ENCODE data around the gene SYNE3.
"Not testable (repeated sequence)": the region's sequence is repeated elsewhere in the genome, so short reads cannot be mapped to it uniquely, and the experiment has no call there.

SYNE3 gene

DNA sequence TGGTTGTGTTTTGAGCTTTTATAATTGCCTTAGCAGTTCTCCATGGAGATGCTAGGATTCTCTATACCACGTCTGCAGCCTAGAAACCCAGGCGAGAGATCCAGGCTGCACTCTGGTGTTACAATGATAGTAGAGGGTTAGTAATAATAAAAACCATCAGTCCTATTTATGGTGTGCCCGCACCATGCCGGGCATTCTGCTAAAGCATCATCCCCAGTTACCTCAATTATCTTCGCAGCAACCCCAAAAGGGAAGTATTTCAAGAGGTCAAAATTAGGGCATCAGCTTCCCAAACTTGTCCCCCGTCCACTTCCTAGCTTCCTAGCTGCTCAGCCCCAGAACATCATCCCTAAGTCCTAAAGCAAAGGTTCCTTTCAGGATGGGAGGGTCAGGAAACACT is 3.2 kb downstream of the SYNE3 start:
- H3K4me2 ChIP-seq (ENCODE audit: low read depth, low read length, poor library complexity, severe bottlenecking): no peak overlapping the region
- H3K79me2 ChIP-seq (ENCODE audit: insufficient read depth, low read length): no peaks in the 10 kb centered on the region
- no peaks in the 10 kb centered on the region for H3K36me3 ChIP-seq (ENCODE audit: low read length)
- H3F3A ChIP-seq (ENCODE audit: insufficient read depth): no peaks in the 10 kb centered on the region
- H3K9ac ChIP-seq (ENCODE audit: low read length): no peak overlapping the region
- H3K27me3 ChIP-seq (ENCODE audit: low read length): no peaks in the 10 kb centered on the region; the same call in 1 of the 2 replicates
- TF ChIP-seq EZH2phosphoT487 (conservative IDR thresholded peaks at IDR 0.05; ENCODE audit: low read length): no peak
- TF ChIP-seq, protein P1, sequence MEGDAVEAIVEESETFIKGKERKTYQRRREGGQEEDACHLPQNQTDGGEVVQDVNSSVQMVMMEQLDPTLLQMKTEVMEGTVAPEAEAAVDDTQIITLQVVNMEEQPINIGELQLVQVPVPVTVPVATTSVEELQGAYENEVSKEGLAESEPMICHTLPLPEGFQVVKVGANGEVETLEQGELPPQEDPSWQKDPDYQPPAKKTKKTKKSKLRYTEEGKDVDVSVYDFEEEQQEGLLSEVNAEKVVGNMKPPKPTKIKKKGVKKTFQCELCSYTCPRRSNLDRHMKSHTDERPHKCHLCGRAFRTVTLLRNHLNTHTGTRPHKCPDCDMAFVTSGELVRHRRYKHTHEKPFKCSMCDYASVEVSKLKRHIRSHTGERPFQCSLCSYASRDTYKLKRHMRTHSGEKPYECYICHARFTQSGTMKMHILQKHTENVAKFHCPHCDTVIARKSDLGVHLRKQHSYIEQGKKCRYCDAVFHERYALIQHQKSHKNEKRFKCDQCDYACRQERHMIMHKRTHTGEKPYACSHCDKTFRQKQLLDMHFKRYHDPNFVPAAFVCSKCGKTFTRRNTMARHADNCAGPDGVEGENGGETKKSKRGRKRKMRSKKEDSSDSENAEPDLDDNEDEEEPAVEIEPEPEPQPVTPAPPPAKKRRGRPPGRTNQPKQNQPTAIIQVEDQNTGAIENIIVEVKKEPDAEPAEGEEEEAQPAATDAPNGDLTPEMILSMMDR (IDR thresholded peaks at IDR 0.05; ENCODE audit: insufficient read depth, low read length, poor library complexity, severe bottlenecking): no peak
- H3K27ac ChIP-seq (ENCODE audit: low read depth, low read length): no peak overlapping the region
- no peak overlapping the region for H3K4me3 ChIP-seq (ENCODE audit: insufficient read depth, low read length, poor library complexity, severe bottlenecking)
- no peaks in the 10 kb centered on the region for H4K20me1 ChIP-seq (ENCODE audit: low read depth, low read length)
- no peak overlapping the region for H2AFZ ChIP-seq (ENCODE audit: low read depth, low read length, severe bottlenecking)
- no peaks in the 10 kb centered on the region for H3K9me3 ChIP-seq (ENCODE audit: insufficient read depth, low read length)
- no peaks in the 10 kb centered on the region for H3K9me2 ChIP-seq (replicated peaks; ENCODE audit: insufficient read depth, low read length)

DNA sequence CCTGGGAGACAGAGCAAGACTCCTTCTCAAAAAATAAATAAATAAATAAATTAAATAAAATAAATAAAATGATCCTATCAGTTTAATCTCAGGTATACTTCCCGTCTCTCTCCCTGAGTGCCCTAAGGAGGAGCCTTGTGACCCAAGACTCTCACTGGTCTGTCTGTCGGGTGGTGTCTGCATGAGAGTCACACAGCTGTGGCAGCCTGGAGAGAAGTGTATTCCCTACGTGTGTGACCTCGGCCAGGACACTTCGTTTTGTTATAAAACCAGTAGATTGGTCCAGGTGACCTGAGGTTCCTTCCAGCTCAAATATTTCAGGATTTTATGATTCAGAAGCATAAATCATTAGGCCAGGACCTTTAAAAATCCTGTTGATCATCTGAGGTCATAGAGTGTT is 4.8 kb downstream of the SYNE3 start:
- H3K9me2 ChIP-seq (replicated peaks; ENCODE audit: insufficient read depth, low read length): no peaks in the 10 kb centered on the region
- no peaks in the 10 kb centered on the region; the same call in 1 of the 2 replicates for H3K27me3 ChIP-seq (ENCODE audit: low read length)
- no peak for TF ChIP-seq EZH2phosphoT487 (conservative IDR thresholded peaks at IDR 0.05; ENCODE audit: low read length)
- TF ChIP-seq, protein P1 (IDR thresholded peaks at IDR 0.05; ENCODE audit: insufficient read depth, low read length, poor library complexity, severe bottlenecking): no peak
- no peak overlapping the region for H2AFZ ChIP-seq (ENCODE audit: low read depth, low read length, severe bottlenecking)
- H3K36me3 ChIP-seq (ENCODE audit: low read length): no peaks in the 10 kb centered on the region
- H4K20me1 ChIP-seq (ENCODE audit: low read depth, low read length): no peaks in the 10 kb centered on the region
- H3K4me3 ChIP-seq (ENCODE audit: insufficient read depth, low read length, poor library complexity, severe bottlenecking): no peak overlapping the region
- H3K4me2 ChIP-seq (ENCODE audit: low read depth, low read length, poor library complexity, severe bottlenecking): no peak overlapping the region
- H3F3A ChIP-seq (ENCODE audit: insufficient read depth): no peaks in the 10 kb centered on the region
- no peak overlapping the region for H3K27ac ChIP-seq (ENCODE audit: low read depth, low read length)
- H3K79me2 ChIP-seq (ENCODE audit: insufficient read depth, low read length): no peaks in the 10 kb centered on the region
- no peak overlapping the region for H3K9ac ChIP-seq (ENCODE audit: low read length)
- H3K9me3 ChIP-seq (ENCODE audit: insufficient read depth, low read length): no peaks in the 10 kb centered on the region

DNA sequence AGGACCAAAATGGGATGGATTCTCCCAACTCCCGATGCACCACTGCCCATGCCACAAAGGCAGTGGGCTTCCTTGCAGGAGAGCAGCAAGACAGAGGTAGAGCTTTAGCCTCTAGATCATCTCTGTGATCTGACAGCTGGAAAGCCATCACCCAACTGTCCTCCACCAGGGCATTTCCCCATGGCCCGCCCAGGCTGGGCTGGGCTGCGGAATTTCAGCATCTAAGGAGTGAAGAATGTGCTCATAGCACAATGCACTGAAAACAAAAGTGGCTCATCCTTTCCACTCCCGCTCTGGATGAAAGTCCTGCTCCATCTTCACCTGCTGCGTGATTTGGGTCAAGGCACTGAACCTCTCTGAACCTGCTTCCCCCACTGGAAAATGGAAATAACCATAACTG is 5.6 kb downstream of the SYNE3 start:
- Histone ChIP-seq H3K36me3 (ENCODE audit: low read length) (no peaks in the 10 kb centered on the region), H3K4me2 (ENCODE audit: low read depth, low read length, poor library complexity, severe bottlenecking) (no peak overlapping the region), H3K4me3 (ENCODE audit: insufficient read depth, low read length, poor library complexity, severe bottlenecking) (no peak overlapping the region), H3K9me2 (replicated peaks; ENCODE audit: insufficient read depth, low read length) (no peaks in the 10 kb centered on the region), H3K79me2 (ENCODE audit: insufficient read depth, low read length) (no peaks in the 10 kb centered on the region), H4K20me1 (ENCODE audit: low read depth, low read length) (no peaks in the 10 kb centered on the region), H3F3A (ENCODE audit: insufficient read depth) (no peaks in the 10 kb centered on the region), H3K9me3 (ENCODE audit: insufficient read depth, low read length) (no peaks in the 10 kb centered on the region), H3K9ac (ENCODE audit: low read length) (no peak overlapping the region), H3K27me3 (ENCODE audit: low read length) (no peaks in the 10 kb centered on the region; the same call in 1 of the 2 replicates), H3K27ac (ENCODE audit: low read depth, low read length) (no peak overlapping the region), H2AFZ (ENCODE audit: low read depth, low read length, severe bottlenecking) (no peak overlapping the region)
- no peak for TF ChIP-seq EZH2phosphoT487 (conservative IDR thresholded peaks at IDR 0.05; ENCODE audit: low read length)
- TF ChIP-seq, protein P1 (IDR thresholded peaks at IDR 0.05; ENCODE audit: insufficient read depth, low read length, poor library complexity, severe bottlenecking): no peak

DNA sequence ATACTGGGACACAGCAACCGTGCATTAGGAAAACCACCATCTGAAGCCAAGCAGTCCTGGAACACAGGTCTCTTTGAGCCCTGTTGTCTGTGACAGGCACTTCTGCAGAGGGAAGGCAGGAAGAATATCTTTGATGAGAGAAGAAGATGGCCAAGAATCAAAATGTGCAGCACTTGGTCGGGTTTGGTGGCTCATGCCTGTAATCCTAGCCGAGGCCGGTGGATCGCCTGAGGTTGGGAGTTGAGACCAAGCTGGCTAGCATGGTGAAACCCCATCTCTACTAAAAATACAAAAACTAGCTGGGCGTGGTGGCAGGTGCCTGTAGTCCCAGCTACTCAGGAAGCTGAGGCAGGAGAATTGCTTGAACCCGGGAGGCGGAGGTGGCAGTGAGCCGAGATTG is 6.1 kb downstream of the SYNE3 start:
- not testable (repeated sequence) for H3K79me2 ChIP-seq (ENCODE audit: insufficient read depth, low read length); H4K20me1 ChIP-seq (ENCODE audit: low read depth, low read length); H2AFZ ChIP-seq (ENCODE audit: low read depth, low read length, severe bottlenecking); H3K27ac ChIP-seq (ENCODE audit: low read depth, low read length); H3F3A ChIP-seq (ENCODE audit: insufficient read depth); H3K9me3 ChIP-seq (ENCODE audit: insufficient read depth, low read length); H3K9ac ChIP-seq (ENCODE audit: low read length); H3K9me2 ChIP-seq (replicated peaks; ENCODE audit: insufficient read depth, low read length); H3K27me3 ChIP-seq (ENCODE audit: low read length); H3K36me3 ChIP-seq (ENCODE audit: low read length); H3K4me3 ChIP-seq (ENCODE audit: insufficient read depth, low read length, poor library complexity, severe bottlenecking); H3K4me2 ChIP-seq (ENCODE audit: low read depth, low read length, poor library complexity, severe bottlenecking)

All from SU-DHL-6 (cell line).